DND-41 (cell line): ENCODE results near the gene ZNF311.

Experiments
- EZH2 ChIP-seq: IDR thresholded peaks from 3 replicates; pipeline ENCODE4 v1.6.1; 2012; ENCODE audit warnings: borderline replicate concordance, low read depth, mild to moderate bottlenecking, moderate library complexity, low read length, inconsistent platforms; ENCODE audit not compliant: severe bottlenecking
- TF ChIP-seq, protein P1 (sequence below): IDR thresholded peaks from 2 replicates; pipeline ENCODE4 v1.5.1; 2012; ENCODE audit warnings: borderline replicate concordance, low read length, moderate library complexity, mild to moderate bottlenecking; ENCODE audit not compliant: poor library complexity, severe bottlenecking; ENCODE audit errors: extremely low read depth

DNA sequence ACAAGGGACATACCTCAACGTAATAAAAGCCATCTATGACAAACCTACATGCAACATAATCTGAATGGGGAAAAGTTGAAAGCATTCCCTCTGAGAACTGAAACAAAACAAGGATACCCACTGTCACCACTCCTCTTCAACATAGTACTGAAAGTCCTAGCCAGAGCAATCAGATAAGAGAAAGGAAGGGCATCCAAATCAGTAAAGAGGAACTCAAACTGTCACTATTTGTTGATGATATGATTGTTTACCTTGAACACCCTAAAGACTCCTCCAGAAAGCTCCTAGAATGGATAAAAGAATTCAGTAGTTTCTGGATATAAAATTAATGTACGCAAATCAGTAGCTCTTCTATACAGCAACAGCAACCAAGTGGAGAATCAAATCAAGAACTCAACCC is 39.4 kb downstream of the ZNF311 start:
- TF ChIP-seq, protein P1, sequence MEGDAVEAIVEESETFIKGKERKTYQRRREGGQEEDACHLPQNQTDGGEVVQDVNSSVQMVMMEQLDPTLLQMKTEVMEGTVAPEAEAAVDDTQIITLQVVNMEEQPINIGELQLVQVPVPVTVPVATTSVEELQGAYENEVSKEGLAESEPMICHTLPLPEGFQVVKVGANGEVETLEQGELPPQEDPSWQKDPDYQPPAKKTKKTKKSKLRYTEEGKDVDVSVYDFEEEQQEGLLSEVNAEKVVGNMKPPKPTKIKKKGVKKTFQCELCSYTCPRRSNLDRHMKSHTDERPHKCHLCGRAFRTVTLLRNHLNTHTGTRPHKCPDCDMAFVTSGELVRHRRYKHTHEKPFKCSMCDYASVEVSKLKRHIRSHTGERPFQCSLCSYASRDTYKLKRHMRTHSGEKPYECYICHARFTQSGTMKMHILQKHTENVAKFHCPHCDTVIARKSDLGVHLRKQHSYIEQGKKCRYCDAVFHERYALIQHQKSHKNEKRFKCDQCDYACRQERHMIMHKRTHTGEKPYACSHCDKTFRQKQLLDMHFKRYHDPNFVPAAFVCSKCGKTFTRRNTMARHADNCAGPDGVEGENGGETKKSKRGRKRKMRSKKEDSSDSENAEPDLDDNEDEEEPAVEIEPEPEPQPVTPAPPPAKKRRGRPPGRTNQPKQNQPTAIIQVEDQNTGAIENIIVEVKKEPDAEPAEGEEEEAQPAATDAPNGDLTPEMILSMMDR = no peak
- no peak for TF ChIP-seq EZH2
